Activated CD4-positive, alpha-beta T cell treated with anti-CD3 and anti-CD28 coated beads, Interleukin-2, Interleukin-4, amounts not matched to agents 100 ng/mL and 50 ng/mL, durations not matched to agents 16 hours and 8 hours (primary cell): ENCODE data around the gene ABCC10.
"Not testable (repeated sequence)": the region's sequence is repeated elsewhere in the genome, so short reads cannot be mapped to it uniquely, and the experiment has no call there.

Experiments
- DNase-seq: peaks from one replicate; pipeline ENCODE4 v3.0.0-alpha.2; 2020; ENCODE audit warnings: low spot score

ABCC10 gene

DNA sequence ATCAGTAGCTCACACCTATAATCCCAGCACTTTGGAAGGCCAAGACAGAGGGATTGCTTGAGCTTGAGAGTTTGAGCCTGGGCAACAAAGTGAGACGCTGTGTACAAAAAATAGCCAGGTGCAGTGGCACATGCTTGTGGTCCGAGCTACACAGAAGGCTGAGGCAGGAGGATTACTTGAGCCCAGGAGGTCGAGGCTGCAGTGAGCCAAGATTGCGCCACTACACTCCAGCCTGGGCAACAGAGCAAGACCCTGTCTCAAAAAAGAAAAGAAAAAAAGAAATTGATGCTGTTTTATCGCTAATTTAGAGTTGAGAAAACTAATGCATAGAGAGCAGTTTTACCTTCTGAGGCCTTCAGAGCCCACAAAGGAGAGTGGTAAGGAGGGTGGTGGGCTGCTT, 71.0 kb downstream of the ABCC10 start:
- not testable (repeated sequence) for DNase-seq

- no peak for DNase-seq
Measured at GRCh38 chr6:43499028-43499815, 71.9 kb downstream of the ABCC10 start.
